C4-2B (cell line): Measurements from ENCODE around the gene PTPRM.
"Not testable (repeated sequence)": the region's sequence is repeated elsewhere in the genome, so short reads cannot be mapped to it uniquely, and the experiment has no call there.

Experiments
- H3K27ac ChIP-seq: fragments of 450-650 bp; 2 replicates; pipeline ENCODE4 v1.5.1; 2017
- CTCF ChIP-seq: fragments of 450-650 bp; conservative IDR thresholded peaks from 2 replicates; pipeline ENCODE4 v1.5.1; 2017; ENCODE audit warnings: mild to moderate bottlenecking
- ZFX ChIP-seq: fragments of 450-650 bp; IDR thresholded peaks from 2 replicates; pipeline ENCODE4 v1.6.1; 2017

PTPRM gene

GRCh38 chr18:7735196-7735595 lies 168.1 kb downstream of the PTPRM start:
- TF ChIP-seq CTCF (peak; percentile 75), ZFX (no peak)
- no peak overlapping the region for H3K27ac ChIP-seq

GRCh38 chr18:7735626-7736175 lies 168.6 kb downstream of the PTPRM start:
- TF ChIP-seq CTCF = no peak
- TF ChIP-seq ZFX = no peak
- no peak overlapping the region for H3K27ac ChIP-seq

GRCh38 chr18:7736526-7736925 lies 169.4 kb downstream of the PTPRM start:
- H3K27ac ChIP-seq = not testable (repeated sequence)

- no peak overlapping the region for H3K27ac ChIP-seq
- TF ChIP-seq ZFX (no peak), CTCF (no peak)
Observed at GRCh38 chr18:7737550-7737949, 170.4 kb downstream of the PTPRM start.

- TF ChIP-seq CTCF (no peak), ZFX (no peak)
- H3K27ac ChIP-seq = no peak overlapping the region
Observed at GRCh38 chr18:7740821-7741220, 173.7 kb downstream of the PTPRM start.

GRCh38 chr18:7741640-7742039 lies 174.5 kb downstream of the PTPRM start:
- TF ChIP-seq ZFX (no peak), CTCF (no peak)
- no peak overlapping the region for H3K27ac ChIP-seq

GRCh38 chr18:7742224-7742623 lies 175.1 kb downstream of the PTPRM start:
- TF ChIP-seq ZFX (no peak), CTCF (no peak)
- no peak overlapping the region for H3K27ac ChIP-seq

- no peak overlapping the region for H3K27ac ChIP-seq
- no peak for TF ChIP-seq CTCF
- no peak for TF ChIP-seq ZFX
Observed at GRCh38 chr18:7743256-7743655, 176.1 kb downstream of the PTPRM start.
